ENCODE data around the gene STAG3. TPM values are rescaled to one million over a fixed set of nuclear protein-coding genes. Genes with fewer than 3 reads are reported as not detected.

The STAG3 gene
- total and polyA plus RNA-seq, 2 of the 4 experiments (the other 2 are of a cell fraction) = 0.36 to 0.65 TPM

DNA sequence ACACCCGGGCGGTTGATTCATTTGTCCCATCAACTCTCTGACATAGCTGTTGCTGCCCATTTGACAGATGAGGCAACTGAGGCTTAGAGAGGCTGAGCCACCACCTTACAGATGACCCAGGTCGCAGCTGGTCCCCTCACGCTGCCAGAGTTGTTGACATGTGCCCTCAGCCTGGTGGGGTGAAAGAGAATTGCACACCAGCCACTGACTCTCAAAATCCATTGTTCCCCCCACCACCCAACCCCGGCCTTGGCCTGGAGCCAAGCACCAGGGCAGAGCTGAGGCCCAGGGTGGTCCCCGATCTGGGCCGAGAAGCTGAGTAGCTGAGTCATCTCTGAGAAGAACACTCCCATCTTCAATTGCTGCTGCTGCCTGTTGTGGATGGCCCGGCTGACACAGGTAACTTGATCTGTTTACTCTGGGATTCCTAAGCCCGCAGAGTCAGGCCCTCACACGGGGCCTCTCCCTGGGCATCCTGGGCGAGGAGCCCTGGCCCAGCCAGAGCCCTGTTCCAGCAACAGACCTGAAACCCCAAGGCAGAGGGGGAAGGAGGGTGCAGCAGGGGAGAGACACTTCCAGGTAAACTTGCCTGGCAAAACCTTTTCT lies 69.5 kb downstream of the STAG3 start:
- no peak overlapping the region for H3K9ac ChIP-seq (ENCODE audit: low read depth, low read length)
- peak overlapping the region; percentile 80; the same call in 1 of the 2 replicates for H2AK5ac ChIP-seq (ENCODE audit: low read depth, low read length)
- no peak overlapping the region for H3K56ac ChIP-seq (ENCODE audit: extremely low read depth, insufficient read depth, low read length)
- no peak overlapping the region for H4K5ac ChIP-seq (ENCODE audit: low read depth, low read length)
- 33% methylated on average over 5 of the region's 11 CpGs; no CpG with 5 or more reads in 1 of the 2 experiments for WGBS, 2 experiments (ENCODE audit: extremely low coverage in 2 of 2, insufficient read length in 1 of 2)
- H2BK120ac ChIP-seq (ENCODE audit: low read depth, low read length) = no peak overlapping the region
- ChIA-PET POLR2A (ENCODE audit: unreplicated experiment) (no interaction called here), CTCF (no interaction called here)
- H3K4me1 ChIP-seq (ENCODE audit: control insufficient read depth, insufficient read depth, low read length) = peaks cover 9% of the 10 kb centered on the region
- no peak overlapping the region for H4K8ac ChIP-seq (ENCODE audit: low read depth in 2 of 2, low read length in 2 of 2)
- no peak overlapping the region for H2BK20ac ChIP-seq (ENCODE audit: low read depth, low read length)
- H3K14ac ChIP-seq (replicated peaks; ENCODE audit: low read depth, low read length) = 0 out of 2 replicates have a peak overlapping the region, but pooled peaks have one; percentile 45
- no peaks in the 10 kb centered on the region; a peak in 1 of 4 replicates for H3K79me1 ChIP-seq (ENCODE audit: low read depth in 1 of 2, low read length in 2 of 2)
- no TSS peak for BruUV-seq (replicated peaks)
- H2AK9ac ChIP-seq (replicated peaks; ENCODE audit: low read depth, low read length, poor library complexity) = no peak overlapping the region
- peak; percentile 86 for DNase-seq
- peaks cover 6% of the 10 kb centered on the region for H3K9me1 ChIP-seq (ENCODE audit: insufficient read depth, low read length)
- H2AFZ ChIP-seq (replicated peaks; ENCODE audit: low read length, poor library complexity) = peak overlapping the region; percentile 43
- no peaks in the 10 kb centered on the region for H3K36me3 ChIP-seq (ENCODE audit: control insufficient read depth, insufficient read depth, low read length)
- H4K20me1 ChIP-seq (ENCODE audit: insufficient read depth, low read length) = peaks cover 18% of the 10 kb centered on the region
- H3K4ac ChIP-seq (ENCODE audit: low read depth, low read length) = peak overlapping the region; percentile 51; the same call in 1 of the 2 replicates
- H3K4me2 ChIP-seq (ENCODE audit: low read depth, low read length) = no peak overlapping the region
- no peak overlapping the region for H2BK15ac ChIP-seq (ENCODE audit: low read depth, low read length)
- H3K4me3 ChIP-seq (ENCODE audit: insufficient read depth, low read depth, low read length) = no peak overlapping the region
- H4K91ac ChIP-seq (ENCODE audit: insufficient read depth, low read depth, low read length) = no peak overlapping the region
- H3K27me3 ChIP-seq (ENCODE audit: control insufficient read depth, insufficient read depth, low read length) = no peaks in the 10 kb centered on the region
- no peaks in the 10 kb centered on the region for H3K9me3 ChIP-seq (ENCODE audit: control insufficient read depth, insufficient read depth, low read length)
- no peak overlapping the region; the same call in 1 of the 2 replicates for H3K27ac ChIP-seq (ENCODE audit: insufficient read depth, low read length)
- intact Hi-C loops (cut with micrococcal nuclease) = no loop called here
- in situ Hi-C loops (cut with MboI; ENCODE audit: low sequenced_read_pairs) = no loop called here
- no peak overlapping the region for H2BK5ac ChIP-seq (ENCODE audit: low read depth, low read length, poor library complexity, severe bottlenecking)
- ATAC-seq (ENCODE audit: low read depth) = peak; percentile 93
- 0 out of 2 replicates have a peak overlapping the region, but pooled peaks have one; percentile 9 for H3K18ac ChIP-seq (ENCODE audit: low read depth, low read length)
- dilution Hi-C loops (cut with HindIII; ENCODE audit: low sequenced_read_pairs, unreplicated experiment) = no loop called here
- H3K23ac ChIP-seq (ENCODE audit: low read depth, low read length) = no peak overlapping the region
- TF ChIP-seq, protein P1, sequence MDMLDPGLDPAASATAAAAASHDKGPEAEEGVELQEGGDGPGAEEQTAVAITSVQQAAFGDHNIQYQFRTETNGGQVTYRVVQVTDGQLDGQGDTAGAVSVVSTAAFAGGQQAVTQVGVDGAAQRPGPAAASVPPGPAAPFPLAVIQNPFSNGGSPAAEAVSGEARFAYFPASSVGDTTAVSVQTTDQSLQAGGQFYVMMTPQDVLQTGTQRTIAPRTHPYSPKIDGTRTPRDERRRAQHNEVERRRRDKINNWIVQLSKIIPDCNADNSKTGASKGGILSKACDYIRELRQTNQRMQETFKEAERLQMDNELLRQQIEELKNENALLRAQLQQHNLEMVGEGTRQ (IDR thresholded peaks at IDR 0.05; ENCODE audit: low read depth, low read length) = 0 out of 2 replicates have a peak, but pooled peaks have one; percentile 1
- TF ChIP-seq, protein P2, sequence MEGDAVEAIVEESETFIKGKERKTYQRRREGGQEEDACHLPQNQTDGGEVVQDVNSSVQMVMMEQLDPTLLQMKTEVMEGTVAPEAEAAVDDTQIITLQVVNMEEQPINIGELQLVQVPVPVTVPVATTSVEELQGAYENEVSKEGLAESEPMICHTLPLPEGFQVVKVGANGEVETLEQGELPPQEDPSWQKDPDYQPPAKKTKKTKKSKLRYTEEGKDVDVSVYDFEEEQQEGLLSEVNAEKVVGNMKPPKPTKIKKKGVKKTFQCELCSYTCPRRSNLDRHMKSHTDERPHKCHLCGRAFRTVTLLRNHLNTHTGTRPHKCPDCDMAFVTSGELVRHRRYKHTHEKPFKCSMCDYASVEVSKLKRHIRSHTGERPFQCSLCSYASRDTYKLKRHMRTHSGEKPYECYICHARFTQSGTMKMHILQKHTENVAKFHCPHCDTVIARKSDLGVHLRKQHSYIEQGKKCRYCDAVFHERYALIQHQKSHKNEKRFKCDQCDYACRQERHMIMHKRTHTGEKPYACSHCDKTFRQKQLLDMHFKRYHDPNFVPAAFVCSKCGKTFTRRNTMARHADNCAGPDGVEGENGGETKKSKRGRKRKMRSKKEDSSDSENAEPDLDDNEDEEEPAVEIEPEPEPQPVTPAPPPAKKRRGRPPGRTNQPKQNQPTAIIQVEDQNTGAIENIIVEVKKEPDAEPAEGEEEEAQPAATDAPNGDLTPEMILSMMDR (conservative IDR thresholded peaks at IDR 0.05; ENCODE audit: low read depth, low read length) = no peak
- TF ChIP-seq RFX5 (IDR thresholded peaks at IDR 0.05; ENCODE audit: low read depth, low read length) (no peak), POLR2A (IDR thresholded peaks at IDR 0.05; ENCODE audit: low read depth, low read length) (no peak), SMC3 (IDR thresholded peaks at IDR 0.05; ENCODE audit: low read depth, low read length) (no peak), MAZ (IDR thresholded peaks at IDR 0.05; ENCODE audit: borderline replicate concordance, low read depth, low read length) (no peak), CHD1 (IDR thresholded peaks at IDR 0.05; ENCODE audit: low read depth, low read length) (no peak), MAFK (IDR thresholded peaks at IDR 0.05; ENCODE audit: low read depth, low read length) (no peak), RCOR1 (IDR thresholded peaks at IDR 0.05; ENCODE audit: insufficient replicate concordance, low read length) (no peak), MXI1 (IDR thresholded peaks at IDR 0.05; ENCODE audit: borderline replicate concordance, low read depth, low read length) (no peak), CEBPB (IDR thresholded peaks at IDR 0.05; ENCODE audit: low read depth, low read length) (no peak), RAD21 (IDR thresholded peaks at IDR 0.05; ENCODE audit: low read length) (no peak), FOS (IDR thresholded peaks at IDR 0.05; ENCODE audit: low read depth, low read length) (peak; percentile 38; the same call in 1 of the 2 replicates), BHLHE40 (IDR thresholded peaks at IDR 0.05; ENCODE audit: low read depth, low read length) (peak; percentile 54; the same call in 1 of the 2 replicates)
- TF ChIP-seq, protein P3, sequence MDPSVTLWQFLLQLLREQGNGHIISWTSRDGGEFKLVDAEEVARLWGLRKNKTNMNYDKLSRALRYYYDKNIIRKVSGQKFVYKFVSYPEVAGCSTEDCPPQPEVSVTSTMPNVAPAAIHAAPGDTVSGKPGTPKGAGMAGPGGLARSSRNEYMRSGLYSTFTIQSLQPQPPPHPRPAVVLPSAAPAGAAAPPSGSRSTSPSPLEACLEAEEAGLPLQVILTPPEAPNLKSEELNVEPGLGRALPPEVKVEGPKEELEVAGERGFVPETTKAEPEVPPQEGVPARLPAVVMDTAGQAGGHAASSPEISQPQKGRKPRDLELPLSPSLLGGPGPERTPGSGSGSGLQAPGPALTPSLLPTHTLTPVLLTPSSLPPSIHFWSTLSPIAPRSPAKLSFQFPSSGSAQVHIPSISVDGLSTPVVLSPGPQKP (IDR thresholded peaks at IDR 0.05; ENCODE audit: borderline replicate concordance, low read depth, low read length) = no peak

All from IMR-90 (cell line).